HG02588 (cell line): ENCODE results near the gene LRRTM4.

ENCODE experiments used
- ATAC-seq: cut with Tn5 transposase; IDR thresholded peaks from one replicate; pipeline ENCODE4 v1.9.1; 2021; ENCODE audit warnings: mild to moderate bottlenecking, moderate library complexity; ENCODE audit not compliant: unreplicated experiment

The LRRTM4 gene

DNA sequence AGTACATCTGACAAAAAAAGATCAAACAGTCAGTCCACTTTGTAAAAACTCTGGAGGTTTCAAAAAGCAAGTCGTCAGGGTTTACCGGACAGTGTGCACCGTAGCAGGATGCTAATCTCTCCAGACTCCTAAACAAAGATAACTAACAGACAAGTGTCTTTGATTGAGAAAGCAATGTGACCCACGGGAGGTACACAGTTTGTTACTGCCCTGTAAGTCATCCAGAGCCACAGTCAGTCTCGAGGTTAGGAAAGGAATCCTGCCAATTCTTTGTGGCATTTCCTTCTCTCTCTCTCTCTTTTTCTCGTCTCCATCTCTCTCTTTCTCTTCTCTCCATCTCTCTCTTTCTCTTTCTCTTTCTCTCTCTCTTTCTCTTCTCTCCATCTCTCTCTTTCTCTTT lies 42.8 kb downstream of the LRRTM4 start:
- ATAC-seq, result no peak

DNA sequence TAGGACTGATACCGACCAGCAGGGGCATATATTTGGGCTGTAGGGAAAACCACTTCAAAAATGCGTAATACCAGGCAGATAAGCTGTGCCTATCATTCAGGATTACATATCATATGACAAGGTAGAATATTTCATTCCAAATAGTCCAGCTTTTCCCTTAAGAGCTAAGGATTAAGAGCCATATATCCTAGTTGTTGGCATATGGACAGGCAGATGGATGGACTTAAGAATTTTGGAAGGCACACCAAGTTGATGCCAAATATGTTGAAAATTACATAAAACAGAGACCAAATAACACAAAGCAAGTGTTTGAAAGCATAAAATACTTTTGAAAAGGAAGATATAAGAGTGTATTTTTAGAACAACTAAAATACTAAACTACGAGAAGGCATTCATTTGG lies 52.1 kb downstream of the LRRTM4 start:
- no peak for ATAC-seq

DNA sequence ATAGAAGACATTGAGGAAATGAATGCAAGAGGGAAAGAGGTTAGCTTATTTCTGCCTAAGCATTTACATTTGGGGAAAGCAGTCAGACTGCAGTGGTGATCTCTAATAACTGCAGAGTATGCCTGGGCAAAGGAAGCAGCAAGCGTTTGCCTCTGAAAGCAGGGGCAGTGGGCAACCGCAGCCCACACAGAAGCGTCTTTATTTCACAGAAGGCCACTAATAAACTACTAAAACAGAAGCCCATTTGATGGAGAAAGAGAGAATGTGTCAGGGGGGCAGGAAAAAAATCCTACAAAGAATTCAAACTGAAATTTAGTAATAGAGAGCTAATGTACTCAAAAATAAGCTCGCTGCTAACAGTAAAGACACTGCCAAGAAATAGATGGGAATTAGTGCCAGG lies 53.1 kb downstream of the LRRTM4 start:
- ATAC-seq, result no peak

DNA sequence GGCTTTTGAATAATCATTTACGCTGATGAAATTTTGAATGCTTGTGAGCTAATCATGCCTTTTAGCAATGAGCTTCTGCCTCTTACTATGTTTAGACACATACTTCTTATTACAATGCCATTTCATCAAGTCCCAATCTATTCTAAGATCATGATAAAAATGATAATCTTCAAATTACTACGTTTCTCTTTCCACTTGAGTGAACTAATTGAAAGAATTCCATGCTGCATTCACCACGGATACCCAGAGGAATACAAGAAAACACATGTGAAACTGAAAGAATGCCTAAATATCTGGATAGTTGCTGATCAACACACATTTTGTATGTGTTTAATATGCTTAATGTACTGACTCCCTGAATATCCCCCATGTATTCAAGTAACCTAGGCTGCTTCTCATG lies 62.3 kb downstream of the LRRTM4 start:
- no peak for ATAC-seq

DNA sequence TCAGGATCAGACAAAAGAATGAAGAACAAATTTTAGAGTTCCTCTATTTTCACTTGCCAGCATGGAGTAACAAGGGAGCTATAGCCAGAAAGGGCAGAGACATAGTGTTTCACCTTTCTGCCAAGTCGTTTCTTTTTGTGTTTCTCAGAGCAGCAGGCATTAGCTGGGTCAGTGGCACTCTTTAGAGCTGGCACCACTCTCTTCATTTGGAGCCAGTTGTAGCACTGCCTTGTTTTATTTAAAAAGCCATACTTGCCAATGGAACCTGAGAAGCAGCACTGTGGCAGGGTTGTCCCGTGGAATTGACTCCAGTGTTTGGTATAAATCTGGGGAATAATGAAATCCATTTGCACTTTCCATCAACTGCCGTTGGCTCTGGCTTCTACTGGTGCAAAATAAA lies 64.0 kb downstream of the LRRTM4 start:
- ATAC-seq, result no peak

DNA sequence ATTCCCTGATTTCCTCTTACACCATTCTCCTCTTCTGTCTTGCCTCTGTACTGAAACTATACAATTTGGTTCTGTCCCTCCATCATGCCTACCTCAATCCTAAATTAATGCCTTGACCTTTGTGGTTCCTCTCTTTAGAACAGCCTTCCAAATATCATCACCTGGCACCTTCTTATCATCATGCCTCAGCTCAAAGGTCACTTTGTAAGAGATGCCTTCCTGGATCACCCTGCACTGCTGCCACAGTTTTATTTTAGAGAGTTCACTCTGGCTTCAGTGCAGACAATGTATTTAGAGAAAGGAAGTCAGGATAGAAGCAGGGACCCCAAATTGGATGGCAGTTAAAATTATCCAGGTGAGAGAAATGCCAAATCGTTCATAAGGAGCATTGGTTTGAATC lies 64.5 kb downstream of the LRRTM4 start:
- no peak for ATAC-seq

DNA sequence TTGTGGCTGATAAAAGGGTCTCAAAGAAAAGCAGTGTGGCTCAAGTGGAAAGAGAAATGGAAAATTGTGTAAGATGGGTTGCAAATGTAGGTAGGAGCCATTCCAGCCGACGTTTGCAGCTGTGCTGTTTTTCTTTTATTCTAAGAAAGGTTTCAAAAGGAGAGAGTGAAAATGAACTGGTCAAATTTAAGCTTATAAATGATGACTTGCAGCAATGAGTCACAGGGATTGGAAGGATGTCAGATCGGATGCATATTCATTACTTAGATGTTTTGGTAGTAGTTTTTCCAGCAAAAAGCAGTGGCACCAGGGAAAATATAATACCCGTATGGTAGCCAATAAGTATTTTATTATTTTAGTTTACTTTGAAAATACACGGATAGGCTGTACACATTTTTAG lies 79.1 kb downstream of the LRRTM4 start:
- ATAC-seq, result no peak

DNA sequence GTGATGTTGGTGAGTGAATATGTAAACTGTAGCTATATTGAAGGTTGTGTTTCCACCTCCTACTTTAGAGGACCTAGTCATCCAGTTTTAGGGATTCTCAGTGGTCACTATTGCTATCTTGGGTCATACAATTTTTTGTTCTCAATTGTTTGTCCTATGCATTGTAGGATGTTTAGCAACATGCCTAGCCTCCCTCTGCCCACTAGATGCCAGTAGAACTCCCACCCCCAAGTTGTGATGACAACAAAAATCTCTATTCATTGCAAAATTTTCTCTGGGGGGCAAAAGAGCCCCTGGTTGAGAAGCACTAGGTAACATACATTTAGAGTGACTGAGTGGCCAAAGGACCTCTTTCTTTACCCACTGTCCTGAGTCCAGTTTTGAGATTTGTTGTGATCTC lies 87.3 kb downstream of the LRRTM4 start:
- no peak for ATAC-seq

DNA sequence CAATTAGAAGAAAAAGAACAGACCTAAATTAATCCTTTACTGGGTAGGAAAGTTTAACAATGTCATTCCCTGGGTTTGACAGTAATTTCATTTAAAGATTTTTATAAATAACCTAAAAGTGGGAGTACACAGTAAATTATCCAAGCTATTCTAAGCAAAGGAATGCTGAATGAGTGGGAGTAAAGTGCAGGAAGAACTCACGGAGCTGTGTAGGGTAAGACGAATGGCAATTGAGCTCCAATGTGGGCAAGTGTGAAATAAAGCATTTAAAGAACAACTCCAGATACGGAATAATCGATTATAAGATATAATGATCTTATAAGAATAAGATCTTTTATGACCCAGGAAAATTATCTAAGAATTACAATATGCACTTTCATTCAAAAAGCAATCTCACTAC lies 93.2 kb downstream of the LRRTM4 start:
- no peak for ATAC-seq

DNA sequence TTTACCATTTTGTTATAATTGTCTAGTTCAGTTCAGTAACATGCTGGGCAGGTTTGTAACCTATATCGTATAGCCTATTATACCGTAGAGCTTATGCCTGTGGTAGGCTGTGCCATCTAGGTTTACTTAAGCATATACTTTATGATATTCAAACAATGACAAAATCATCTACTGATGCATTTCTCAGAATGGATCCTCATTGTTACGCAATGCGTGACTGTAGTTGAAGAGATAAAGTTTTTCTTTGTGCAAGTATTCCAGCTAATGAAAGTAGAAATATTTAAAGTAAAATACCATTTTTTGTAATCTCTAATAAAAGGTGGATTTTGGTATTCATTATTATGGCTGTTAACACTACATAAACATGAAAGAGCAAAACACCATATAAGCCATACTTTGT lies 100.2 kb downstream of the LRRTM4 start:
- ATAC-seq, result no peak

DNA sequence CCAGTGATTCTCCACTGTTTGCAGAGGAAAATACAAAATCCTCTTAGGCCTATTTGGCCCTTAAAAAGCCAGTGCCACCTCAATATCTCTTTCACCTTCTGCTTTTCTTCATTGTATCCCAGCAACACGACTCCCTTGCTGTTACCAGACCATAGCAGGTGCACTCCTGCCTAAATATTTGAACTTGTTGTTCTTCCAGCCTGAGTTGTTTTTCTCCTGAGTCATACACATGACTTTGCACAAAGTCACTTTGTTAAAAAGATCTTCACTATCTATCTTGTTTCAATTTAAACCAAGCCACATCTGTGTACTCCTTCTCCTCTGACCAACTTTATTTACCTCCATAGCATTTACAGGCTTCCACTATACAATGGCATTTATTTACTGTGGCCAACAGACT lies 103.6 kb downstream of the LRRTM4 start:
- ATAC-seq, result no peak

DNA sequence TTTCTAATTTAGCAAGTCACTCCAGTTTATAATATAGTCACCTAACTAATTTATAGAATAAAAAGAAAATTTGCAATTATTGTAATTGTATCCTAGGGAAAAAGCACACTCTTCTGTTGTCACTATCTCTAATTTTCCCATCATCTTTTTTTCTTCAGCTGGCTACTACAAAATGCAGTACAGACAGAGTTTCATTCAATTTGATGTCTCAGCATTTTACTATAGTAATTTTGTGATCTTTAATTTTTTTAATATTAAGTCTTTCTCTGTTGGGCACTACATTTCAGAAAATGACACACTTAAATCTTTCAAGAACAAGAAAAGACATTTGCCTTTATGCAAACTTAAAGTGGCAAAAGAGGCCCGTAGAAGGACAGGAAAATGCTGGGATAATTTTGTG lies 118.0 kb downstream of the LRRTM4 start:
- no peak for ATAC-seq

DNA sequence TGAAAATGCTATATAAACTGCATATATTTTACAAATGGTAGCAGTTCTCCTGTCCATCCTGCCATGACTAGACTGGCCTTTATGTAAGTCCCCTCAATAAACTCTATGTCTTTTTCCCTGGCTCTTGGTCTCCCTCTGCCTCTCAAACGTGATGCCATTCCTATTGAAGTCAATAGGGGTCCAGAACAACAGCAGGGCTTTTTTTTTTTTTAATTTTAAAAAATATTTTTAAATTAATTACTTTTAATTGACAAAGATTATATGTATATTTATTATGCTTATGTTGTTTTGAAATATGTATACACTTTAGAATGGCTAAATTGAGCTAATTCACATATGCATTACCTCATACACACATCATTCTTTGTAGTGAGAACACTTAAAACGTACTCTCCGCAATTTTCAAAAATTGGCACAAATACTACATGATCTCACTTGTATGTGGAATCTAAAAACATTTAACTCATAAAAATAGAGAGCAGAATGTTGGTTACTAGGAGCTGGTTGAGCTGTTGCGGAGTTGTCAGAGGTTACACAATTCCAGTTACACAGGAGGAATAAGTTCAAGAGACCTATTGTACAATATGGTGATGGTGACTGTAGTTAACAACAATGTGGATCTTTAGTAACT lies 123.1 kb downstream of the LRRTM4 start:
- no peak for ATAC-seq

DNA sequence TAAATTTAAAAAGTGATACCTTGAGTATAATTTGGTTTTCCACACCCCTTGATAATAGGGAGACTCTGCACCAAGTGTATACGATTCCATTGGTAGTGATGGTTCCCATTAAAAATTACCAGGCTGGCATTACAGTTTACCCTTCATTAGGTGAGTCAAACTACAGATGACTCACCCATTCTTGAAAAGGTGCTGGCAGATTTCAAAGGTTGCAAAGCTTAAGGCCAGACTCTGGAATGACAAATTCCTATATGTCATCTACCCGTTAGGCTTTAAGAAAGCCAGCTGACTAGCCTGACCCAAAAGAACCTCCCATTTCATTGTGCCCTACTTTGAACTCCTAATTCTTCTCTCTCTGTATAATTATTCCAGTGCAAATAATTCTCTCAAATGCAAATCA lies 124.4 kb downstream of the LRRTM4 start:
- ATAC-seq, result no peak

DNA sequence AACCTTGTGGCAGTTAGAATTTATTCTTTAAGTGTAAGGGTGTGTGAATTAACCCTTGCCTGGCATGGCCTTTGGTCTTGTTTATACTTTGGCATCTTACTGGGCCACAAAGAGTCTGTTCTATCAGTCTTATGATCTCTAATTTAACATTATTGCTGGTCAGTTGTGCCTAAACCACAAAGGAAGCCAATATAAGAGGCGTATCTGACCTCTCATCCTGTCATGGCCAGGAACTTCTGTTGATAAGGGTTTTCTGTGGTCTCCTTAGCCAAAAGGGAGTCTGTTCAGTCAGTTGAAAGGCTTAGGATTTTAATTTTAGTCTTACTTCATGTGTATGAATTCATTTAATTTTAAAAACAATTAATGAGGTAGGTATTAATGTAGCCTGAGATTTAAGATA lies 127.2 kb downstream of the LRRTM4 start:
- no peak for ATAC-seq

DNA sequence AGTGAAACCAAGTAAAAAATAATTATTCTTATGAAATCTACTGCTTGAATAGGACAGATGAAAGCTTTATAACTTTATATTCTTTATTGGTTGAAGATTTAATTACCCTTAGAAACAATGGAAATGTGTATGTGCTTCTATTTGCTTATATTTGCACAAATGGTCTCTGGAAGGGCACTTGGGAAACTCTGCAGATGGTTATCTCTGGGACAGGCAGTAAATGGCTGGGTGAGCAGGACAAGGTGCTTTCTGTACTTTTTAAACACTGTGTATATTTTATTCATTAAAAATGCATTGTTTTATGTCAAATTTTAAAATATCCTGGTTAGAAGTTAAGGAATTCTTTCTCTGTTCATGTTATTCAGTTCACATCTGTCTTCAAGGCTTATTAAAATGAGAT lies 131.1 kb downstream of the LRRTM4 start:
- no peak for ATAC-seq

DNA sequence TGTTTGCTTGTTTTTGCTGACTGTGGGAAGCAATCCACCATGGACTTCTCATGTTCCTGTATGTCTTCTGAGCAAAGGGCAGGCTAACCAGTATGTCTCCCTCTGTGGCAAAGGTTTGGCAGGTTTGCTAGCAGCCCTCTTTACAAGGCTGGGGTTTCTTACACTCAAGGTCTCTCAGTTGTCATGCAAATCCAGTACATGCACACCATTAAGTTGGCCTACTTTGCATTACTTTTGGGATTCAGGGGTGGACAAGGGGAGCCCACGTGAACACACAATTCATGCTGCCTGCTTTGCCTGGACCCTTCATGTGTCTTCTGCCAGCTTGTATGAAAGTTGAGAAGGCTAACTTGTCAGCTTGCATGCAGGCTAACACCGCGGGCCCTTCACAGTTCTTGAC lies 134.9 kb downstream of the LRRTM4 start:
- no peak for ATAC-seq

DNA sequence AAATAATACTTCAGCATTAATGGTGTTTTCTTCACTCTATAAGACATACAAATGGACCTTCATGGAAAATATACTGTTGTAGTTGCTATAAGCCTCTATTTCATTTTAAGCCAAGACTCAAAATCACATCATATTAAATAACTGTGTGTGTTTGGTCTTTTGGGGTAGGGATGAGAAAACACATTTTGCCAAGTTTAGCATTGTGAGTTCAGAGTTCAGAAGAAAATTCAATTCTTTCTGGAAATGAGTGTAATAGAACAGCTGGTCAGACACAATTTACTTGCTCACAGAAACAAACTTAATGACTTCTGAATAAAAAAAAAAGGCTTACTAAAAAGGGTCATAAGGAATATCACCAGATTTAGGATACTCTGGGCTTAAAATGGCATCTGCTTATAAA lies 149.5 kb downstream of the LRRTM4 start:
- ATAC-seq, result no peak

DNA sequence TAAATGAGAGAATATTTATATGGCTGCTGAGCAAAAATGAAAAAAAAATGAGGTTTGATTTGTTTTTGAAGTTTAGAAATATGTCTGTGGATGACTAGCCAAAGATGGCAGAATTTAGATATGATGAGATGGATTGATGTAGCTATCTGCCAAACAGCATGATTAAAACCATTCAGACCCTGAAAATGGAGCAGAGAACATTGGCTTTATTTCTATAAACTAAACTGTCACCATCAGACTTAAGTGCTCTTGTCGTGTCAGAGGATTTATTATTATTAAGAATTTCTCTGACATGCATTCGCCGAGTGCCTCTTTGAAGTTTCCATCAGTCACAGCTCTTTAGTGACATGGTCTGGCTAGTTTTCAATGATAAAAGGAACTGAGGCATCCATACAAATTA lies 151.7 kb downstream of the LRRTM4 start:
- no peak for ATAC-seq

DNA sequence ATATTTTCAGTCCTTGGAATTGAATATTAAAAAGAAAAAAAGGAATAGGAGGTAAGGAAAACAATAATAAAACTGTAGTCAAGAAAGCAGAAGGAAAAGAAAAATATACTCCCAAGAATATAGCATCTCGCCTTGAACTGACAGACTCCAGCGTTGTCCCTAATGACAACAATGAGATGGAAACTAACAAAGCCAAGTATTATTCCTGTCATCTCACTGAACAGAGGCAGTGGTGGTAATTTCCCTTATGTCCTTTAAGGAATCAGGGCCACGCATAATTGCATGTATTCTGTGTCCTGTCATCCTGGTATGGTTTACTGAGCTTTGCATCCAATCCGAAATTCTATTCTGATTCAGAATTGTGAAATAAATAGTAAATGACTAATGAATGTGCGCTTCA lies 158.9 kb downstream of the LRRTM4 start:
- no peak for ATAC-seq

DNA sequence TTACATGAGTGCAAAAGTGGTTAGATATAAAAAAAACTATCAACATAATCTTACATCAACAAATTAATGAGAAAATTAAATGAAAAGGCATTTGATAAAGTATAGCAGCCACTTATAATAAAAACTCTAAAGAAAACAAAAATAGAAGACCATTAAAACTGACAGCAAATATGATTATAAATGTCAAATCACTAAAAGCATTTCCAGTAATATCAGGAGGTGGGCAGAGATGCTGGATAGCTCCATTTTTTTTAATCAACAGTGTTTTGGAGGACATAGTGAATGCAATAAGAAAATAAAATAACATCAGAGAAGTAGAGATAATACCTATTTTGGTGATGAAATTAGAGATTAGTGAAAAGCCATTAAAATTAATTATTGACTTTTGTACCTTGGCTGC lies 173.4 kb downstream of the LRRTM4 start:
- no peak for ATAC-seq

DNA sequence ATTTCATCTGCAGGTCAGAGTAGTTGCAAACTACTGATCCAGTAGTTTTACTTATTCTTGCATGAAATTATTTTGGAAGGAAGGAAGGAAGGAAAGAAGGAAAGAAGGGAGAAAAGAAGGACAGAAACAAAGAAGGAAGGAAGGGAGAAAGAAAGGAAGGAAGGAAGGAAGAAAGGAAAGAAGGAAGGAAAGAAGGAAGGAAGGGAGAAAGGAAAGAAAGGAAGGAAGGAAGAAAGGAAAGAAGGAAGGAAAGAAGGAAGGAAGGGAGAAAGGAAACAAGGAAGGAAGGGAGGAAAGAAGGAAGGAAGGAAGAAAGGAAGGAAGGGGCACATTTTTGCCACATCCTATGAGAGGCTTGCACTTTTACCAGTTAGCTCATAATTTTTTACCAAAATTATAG lies 186.2 kb downstream of the LRRTM4 start:
- ATAC-seq, result no peak

DNA sequence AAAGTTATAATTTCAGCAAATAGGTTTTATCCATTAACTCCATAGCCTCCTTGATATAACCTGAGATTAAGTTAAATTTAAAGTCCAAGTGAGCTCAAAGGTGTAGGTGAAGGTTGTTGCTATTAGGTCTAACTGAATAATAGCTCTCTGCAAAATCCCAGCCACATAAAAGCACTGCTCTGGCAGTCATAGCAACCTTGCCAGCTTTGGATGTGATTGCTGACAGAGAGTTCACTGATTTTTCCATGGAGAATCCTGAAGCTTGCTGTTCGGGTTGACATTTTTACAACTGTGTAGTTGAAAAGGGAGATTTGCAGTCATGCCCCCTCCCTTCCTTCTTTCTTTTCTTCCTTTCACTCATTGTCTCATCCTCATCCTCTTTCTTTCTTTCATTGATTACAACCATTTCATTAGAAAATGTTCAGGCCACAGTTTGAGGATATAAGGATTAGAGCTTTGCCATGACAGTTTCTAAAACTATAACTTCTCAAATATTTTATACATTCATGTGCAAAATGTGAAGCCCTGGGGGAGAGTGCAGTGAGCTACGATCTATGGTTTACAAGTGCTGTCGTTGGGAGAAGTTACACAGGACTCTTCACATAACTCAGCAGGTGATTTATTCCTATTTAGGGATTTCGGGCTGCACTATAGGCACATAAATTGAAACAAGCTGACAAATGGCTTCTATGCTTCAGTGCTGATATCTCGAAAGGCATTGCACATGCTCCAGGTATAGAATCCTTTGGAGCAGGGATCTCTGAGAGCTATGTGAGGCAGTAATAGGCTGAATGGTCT lies 193.8 kb downstream of the LRRTM4 start:
- no peak for ATAC-seq
